GM19023 (cell line): ENCODE measurements around the gene DEAF1.

Experiments used
- ATAC-seq: cut with Tn5 transposase; IDR thresholded peaks from one replicate; pipeline ENCODE4 v1.9.1; 2021; ENCODE audit warnings: mild to moderate bottlenecking, moderate library complexity; ENCODE audit not compliant: unreplicated experiment

Gene DEAF1

GRCh38 chr11:721741-722345 is 26.8 kb upstream of the DEAF1 start:
- ATAC-seq = no peak

GRCh38 chr11:721247-721740 is 26.3 kb upstream of the DEAF1 start:
- ATAC-seq = no peak

GRCh38 chr11:720642-721246 is 25.7 kb upstream of the DEAF1 start:
- no peak for ATAC-seq

GRCh38 chr11:720017-720641 is 25.1 kb upstream of the DEAF1 start:
- ATAC-seq = no peak

GRCh38 chr11:719214-720016 is 24.4 kb upstream of the DEAF1 start:
- ATAC-seq = no peak

- no peak for ATAC-seq
Observed at GRCh38 chr11:714436-714835, 19.4 kb upstream of the DEAF1 start.

- no peak for ATAC-seq
Observed at GRCh38 chr11:709109-709997, 14.3 kb upstream of the DEAF1 start.

GRCh38 chr11:708511-708910 is 13.5 kb upstream of the DEAF1 start:
- ATAC-seq = no peak

- no peak for ATAC-seq
Observed at GRCh38 chr11:707817-708420, 12.9 kb upstream of the DEAF1 start.

- ATAC-seq = no peak
Observed at GRCh38 chr11:706957-707816, 12.2 kb upstream of the DEAF1 start.

- no peak for ATAC-seq
Observed at GRCh38 chr11:706439-706956, 11.5 kb upstream of the DEAF1 start.

GRCh38 chr11:705646-706438 is 10.8 kb upstream of the DEAF1 start, which contains the start of gene EPS8L2:
Gene EPS8L2 (plus strand): TSS chr11:706231. CDS start chr11:709408, 3,177 bp downstream.
- no peak for ATAC-seq

GRCh38 chr11:704781-705645 is 10.0 kb upstream of the DEAF1 start:
- no peak for ATAC-seq

GRCh38 chr11:704228-704674 is 9.2 kb upstream of the DEAF1 start:
- ATAC-seq = no peak

GRCh38 chr11:703506-703905 is 8.5 kb upstream of the DEAF1 start:
- ATAC-seq = no peak

- ATAC-seq = no peak
Observed at GRCh38 chr11:702462-703461, 7.7 kb upstream of the DEAF1 start.
